NAMALWA (cell line): ENCODE results near the gene TNFRSF18.

Source experiments
- DNase-seq: peaks from one replicate; pipeline ENCODE4 v3.0.0-alpha.2; 2015; ENCODE audit warnings: low spot score

Gene TNFRSF18

GRCh38 chr1:1227386-1227785, 21.0 kb upstream of the TNFRSF18 start:
- no peak for DNase-seq

- DNase-seq = no peak
Measured at GRCh38 chr1:1226566-1227362, 20.4 kb upstream of the TNFRSF18 start.

- DNase-seq = no peak
Measured at GRCh38 chr1:1225913-1226312, 19.5 kb upstream of the TNFRSF18 start.

- no peak for DNase-seq
Measured at GRCh38 chr1:1225238-1225845, 18.9 kb upstream of the TNFRSF18 start.

DNA sequence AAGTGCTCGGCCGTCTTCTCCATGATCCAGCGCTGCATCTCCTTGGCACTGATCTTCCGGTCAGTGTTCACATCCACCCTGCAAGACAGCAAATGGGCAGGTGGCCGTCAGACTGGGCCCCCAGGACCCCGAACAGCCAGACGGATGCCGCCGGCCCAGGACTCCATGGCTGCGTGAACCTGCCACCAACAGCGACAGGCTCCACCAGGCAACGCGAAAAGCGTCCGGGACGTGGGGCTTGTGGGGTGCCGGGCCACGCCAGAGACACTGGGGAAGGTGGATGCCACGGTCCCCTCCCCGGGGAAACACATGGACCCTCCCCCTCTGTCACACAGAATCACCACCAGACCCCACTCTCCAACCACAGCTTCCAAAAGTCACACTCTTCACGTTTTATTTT, 17.5 kb upstream of the TNFRSF18 start:
- no peak for DNase-seq

DNA sequence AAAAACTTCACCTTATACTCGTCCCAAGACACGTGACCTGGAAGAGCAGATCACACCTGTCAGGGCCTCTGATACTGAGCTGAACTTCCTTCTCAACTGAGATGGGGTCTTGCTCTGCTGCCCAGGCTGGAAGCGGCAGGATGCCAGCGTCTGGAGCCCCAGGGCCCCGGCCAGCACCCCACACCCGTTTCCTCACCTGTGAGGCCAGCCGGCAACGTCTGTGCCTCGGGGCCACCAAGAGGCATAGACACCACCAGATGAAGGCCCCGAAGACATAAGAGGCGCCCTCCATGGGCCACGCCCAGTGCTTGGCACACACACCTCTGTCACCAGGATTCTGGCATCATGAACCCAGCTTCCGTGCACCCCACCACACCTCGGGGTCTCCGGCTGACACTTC, 16.9 kb upstream of the TNFRSF18 start:
- DNase-seq = no peak

DNA sequence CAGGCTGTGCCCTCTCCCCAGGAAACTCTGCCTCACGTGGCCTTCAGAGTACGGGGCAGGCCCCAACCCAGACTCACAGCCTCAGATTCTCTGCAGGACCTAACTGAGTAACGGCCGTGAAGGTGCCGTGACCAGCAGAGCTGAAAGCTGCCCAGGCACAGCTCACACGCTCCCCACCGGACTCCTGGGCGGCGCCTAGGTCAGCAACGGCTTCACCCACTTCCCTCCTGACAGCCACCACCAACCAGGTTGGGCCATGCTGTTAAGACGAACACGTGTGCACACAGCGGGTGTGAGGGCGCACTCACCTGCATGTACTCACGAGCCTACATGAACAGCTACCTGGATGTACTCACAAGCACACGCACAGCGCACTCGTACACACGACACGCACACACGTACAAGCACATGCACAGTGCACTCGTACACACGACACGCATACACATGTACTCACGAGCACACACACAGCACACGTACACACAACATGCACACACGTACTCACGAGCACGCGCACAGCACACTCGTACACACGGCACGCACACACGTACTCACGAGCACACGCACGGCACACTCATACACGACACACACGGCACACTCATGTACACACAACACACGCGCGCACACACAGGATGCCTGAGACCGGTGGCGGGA, 16.3 kb upstream of the TNFRSF18 start:
- no peak for DNase-seq

- DNase-seq = no peak
Measured at GRCh38 chr1:1221887-1222574, 15.6 kb upstream of the TNFRSF18 start.

DNA sequence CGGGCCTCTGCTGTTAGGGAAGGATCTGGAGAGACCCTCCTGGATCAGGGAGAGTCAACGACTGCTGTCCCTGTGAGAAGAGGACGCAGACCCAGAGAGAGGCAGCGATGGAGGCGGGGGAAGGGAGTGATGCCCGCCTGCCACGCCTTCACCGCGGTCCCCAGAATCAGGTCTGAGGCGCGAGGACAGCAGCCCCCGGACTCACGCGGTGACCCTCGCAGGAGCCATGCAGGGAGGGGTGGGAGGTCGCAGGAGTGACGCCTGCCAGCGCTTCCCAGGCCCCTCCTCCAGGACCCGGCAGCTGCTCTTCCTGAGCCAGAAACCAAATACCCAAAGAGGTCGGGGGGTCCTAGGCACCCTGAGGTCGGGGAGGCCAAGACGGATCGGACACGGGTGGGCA, 13.8 kb upstream of the TNFRSF18 start:
- DNase-seq = no peak

DNA sequence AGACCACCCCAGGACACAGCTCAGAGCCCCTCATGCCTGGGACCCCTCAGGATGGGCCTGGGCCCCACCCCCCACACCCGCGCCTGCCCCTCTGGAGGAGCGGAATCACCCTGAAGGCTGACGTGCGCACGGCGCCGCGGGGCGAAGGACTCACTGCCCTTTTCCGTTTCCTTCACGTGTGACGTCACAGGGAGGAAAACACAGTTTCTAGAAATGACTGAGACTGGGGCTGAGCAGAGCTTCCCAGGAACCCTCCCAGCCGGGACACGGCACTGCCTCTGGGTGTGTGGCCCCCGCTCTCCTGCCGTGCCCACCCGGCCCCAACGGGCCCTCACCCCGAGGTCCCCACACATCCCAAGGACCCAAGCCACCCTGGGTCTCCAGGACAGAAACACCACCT, 12.9 kb upstream of the TNFRSF18 start:
- no peak for DNase-seq

DNA sequence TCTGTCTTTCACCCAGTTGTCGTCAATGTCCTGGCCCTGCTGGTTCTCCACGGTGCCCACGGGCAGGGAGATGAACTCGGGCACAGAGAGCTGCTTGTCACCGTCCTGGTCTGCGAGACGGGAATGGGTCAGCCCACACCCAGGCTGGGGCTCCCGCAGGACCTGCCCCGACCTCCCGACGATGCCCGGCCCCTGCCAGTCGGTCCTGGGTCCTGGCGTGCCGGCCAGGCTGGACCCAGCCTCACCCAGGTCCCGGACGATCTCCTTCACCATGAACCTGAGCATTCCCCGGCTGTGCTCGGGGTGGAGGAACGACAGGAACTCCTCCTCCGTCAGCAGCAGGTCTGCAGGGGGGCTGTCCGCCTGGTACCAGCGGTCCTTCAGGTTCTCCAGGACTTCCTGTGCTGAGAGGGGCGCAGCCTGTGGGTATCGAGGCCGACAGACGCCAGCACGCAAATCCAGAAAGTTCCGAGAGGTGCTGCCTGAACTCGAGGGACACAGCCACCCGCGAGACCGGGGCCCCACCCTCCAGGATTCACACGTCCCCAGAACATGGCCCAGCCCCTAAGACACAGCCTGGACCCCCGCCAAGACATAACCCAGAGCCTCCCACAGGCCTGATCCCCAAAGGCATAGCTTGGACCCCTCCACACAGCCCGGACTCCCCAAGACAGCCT, 12.3 kb upstream of the TNFRSF18 start:
- no peak for DNase-seq

DNA sequence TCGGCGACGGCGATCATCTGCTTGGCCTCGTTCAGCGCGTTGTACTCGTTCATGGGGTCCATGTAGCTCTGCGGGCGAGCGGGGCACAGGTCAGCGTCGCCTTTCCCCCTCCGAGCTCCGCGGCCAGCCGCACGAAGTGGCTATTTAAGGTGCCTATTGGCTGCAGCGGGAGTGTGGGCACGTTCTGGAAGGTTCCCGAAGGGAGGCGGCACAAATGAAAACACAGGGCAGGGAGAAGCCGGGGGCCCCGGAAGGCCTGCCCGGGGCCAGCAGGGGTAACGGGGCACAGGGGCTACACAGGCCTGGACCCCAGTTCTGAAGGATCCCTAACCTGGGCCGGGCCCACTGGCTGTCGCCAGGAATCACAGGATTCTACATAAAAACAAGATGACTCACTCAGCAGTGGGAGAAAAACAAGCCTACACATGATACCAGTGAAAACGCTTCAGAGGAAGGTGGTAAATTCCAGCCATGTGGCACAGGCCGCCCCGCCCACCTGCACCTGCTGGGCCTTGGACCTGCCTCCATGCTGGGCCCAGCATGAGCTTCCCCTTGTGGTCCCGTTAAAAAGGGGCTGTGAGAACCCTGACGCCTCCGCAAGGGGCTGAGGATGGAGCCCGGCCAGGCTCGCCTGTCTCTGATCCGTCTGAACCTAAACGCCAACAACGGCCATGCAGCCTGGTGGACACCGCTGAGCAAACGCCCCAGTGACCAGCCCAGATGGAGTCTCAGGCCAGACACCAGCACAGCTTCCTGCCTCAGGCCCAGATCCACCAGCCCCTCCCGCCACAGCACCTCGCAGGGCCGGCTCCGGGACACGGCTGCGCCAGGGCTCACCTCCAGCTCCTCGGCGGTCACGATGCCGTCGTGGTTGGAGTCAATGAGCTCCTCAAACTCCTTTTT, 11.5 kb upstream of the TNFRSF18 start:
- DNase-seq = no peak

GRCh38 chr1:1216770-1217620, 10.6 kb upstream of the TNFRSF18 start:
- DNase-seq = no peak

GRCh38 chr1:1215881-1216605, 9.7 kb upstream of the TNFRSF18 start:
- no peak for DNase-seq

- DNase-seq = no peak
Measured at GRCh38 chr1:1215080-1215676, 8.8 kb upstream of the TNFRSF18 start.

DNA sequence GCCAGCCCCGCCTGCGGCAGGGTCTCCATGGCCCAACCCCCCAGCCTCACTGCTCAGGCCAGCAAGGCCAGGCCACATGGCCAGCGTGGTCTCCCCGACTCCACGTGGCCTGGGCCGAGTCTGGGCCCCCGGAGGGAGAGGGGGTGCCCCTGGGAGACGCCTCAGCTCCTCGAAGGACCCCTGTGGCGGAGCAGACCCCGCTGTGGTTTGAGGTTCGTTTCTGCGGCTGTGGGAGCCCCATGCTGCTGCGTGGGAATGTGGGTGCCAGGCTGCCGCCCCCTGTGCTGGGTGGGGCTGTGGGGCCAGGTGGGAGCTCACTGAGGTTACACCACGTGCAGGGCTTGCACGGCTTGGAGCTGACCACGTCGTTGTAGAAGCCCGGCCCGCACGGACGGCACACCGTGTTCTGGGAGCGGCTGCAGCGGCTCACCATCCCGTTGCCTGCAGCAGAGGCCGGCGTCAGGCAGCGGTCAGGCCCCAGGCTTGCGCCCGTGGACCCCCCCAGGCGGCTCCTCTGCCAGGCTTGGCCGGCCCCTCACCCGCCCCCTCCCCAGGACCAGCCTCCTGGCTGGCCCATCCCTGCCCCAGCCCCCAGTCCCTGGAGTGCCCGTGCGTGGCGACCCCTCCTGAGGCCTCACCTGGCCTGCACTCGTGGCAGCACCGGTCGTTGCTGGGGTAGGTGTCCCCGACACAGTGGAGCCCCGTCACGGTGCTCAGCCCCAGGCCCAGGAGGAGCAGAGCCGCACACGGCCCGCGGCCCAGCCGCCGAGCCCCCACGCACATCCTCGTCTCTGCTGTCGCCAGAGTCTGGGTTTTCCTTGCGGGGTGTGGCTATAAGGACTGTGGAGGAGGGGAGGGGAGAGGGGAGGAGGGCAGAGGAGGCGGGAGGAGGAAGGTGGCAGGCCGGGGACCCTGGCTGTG, 7.2 kb upstream of the TNFRSF18 start, which contains the start of gene TNFRSF4:
TNFRSF4 (minus strand) TSS at position 809 of the 921 bp plus-strand sequence; CDS start at position 783, 26 bp downstream.
- no peak for DNase-seq

GRCh38 chr1:1212780-1213344, 6.5 kb upstream of the TNFRSF18 start:
- DNase-seq = no peak
